Stimulated activated CD8-positive, alpha-beta memory T cell treated with anti-CD3 and anti-CD28 coated beads, Interleukin-2, amount 100 ng/mL, for 48 hours (primary cell): ENCODE measurements around the gene ZNF689.
"Not testable (repeated sequence)": the region's sequence is repeated elsewhere in the genome, so short reads cannot be mapped to it uniquely, and the experiment has no call there.

Experiments
- DNase-seq, 2 donors: peaks; one replicate each; pipeline ENCODE4 v3.0.0-alpha.2; 2020; ENCODE audit warnings: low read depth in 2 of 2

The ZNF689 gene

DNA sequence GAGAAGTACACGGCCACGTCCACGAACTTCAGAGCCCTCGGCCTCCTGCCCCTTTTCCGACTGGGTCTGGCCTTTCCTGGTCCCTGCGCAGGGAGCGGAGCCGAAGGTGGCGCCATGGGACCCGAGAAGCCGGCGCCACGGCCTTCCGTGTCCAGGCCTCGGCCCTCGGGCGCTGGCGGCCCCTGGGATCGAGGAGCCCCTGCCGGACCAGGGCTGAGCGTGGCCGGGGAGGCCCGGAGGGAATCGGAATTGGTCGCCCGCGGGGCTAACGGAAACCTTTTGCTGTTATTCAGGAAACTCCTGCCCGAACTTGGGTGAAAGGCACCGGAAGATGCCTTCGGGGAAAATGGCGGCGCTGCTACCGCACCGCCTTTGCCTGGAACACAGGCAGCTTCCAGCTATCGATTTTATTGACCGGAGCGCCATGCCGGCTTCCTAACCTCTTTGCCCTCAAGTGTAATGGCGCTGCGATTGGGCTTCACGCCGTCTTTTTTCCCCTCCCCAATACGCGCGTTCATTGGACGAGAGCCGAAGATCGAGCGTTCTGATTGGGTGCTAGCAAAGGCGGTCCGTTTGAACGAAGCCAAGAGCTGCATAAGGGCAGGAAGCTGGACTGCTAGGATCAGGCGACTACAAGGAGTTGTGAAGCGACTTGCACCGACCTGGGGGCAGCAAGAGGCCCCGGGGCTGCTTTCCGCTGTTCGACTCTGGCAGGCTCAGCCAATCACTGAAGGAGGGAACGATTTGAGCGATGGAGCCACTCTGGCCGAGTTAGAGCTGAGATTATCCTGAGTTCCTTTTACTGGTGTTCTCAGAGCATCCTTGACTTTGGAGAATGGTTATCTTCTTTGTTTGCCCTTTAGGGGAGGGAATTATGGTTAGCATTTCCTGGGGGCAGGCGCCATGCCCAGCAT lies at the start of gene ZNF689:
Gene ZNF689 (minus strand): TSS at position 464 of the 914 bp plus-strand sequence. CDS start 348 bp downstream, at position 116.
- DNase-seq: peak; percentile 76 to 88

DNA sequence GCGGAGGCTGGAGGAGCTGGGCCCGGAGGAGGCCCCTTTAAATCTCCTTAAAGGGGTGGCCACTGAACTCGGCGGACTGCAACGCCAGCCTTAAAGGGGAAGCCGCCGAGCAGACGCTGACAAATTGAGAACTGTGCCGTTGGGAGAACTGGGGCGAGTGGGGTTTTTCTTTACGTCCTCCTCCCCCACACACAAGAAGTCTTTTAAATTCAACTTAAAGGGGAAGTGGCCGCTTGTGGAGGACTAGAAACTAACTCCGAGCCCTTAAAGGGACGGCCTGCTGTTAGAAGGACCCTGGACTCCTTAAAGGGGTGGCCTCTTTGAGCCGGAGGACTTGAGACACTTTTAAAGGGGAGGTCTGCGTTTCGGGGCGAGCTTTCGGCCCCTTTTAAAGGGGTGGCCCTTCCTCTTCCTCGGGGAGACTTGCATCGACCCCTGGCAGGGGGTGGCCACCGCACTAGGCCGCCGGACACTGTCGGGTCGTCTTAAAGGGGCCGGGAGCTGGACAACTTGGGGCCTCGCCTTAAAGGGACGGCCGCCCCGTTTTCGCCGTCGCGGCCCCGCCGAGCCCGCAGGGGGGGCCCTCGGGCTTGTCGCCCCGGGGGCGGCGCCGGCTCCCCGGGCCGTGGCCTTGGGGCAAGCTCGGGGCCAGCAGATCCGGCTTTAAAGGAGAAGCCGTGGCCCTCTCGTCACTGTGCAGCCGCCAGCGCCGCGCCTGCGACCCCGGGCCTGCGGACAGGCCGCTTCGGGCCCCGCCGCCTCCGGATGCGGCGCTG lies 48.7 kb upstream of the ZNF689 start:
- DNase-seq: peak in 1 of 2 donors; percentile 93

DNA sequence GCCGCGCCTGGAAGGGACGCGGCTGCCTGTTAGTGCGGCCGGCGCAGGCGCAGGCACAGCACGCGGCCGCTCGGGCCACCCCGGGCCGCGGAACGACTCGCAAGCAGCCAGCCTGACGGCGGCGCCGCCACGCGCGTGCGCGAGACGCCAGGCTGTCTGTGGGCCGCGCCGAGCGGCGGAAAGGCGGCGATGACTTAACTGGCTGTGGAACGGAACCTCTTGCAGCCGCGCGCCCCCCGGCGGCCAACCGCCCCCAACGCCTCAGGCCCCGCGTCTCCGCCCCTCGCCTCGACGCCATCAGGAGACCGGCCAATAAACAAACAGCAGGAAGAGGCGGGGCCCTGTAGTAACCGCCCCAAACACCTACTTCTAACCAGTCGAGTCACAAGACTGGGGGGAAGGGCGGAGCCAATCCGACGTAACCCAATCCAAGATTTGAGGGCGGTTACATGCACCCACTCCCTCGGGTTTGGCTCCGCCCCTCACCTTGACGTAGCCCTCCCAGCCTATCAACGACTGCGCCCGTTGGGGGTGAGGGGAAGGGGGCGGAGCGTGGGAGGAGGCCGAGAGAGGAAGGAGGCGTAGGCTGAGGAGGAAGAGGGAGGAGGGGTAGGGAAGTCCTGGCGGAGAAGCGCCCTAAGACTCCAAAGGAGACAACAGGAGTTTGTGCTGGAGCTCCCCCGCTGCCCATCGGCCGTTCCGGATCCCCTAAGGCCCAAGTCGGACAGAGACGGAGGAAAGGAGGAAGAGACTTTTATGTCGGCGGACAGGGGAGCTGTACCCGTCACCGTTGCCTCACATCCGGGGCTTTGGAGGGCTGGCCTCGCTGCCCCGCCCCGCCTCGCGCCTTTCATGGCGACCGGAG lies 47.9 kb upstream of the ZNF689 start, which contains the start of gene FBRS:
Gene FBRS (plus strand): TSS at position 566 of the 865 bp plus-strand sequence. CDS start 1,088 bp downstream, outside the sequence.
- peak; percentile 100 for DNase-seq

DNA sequence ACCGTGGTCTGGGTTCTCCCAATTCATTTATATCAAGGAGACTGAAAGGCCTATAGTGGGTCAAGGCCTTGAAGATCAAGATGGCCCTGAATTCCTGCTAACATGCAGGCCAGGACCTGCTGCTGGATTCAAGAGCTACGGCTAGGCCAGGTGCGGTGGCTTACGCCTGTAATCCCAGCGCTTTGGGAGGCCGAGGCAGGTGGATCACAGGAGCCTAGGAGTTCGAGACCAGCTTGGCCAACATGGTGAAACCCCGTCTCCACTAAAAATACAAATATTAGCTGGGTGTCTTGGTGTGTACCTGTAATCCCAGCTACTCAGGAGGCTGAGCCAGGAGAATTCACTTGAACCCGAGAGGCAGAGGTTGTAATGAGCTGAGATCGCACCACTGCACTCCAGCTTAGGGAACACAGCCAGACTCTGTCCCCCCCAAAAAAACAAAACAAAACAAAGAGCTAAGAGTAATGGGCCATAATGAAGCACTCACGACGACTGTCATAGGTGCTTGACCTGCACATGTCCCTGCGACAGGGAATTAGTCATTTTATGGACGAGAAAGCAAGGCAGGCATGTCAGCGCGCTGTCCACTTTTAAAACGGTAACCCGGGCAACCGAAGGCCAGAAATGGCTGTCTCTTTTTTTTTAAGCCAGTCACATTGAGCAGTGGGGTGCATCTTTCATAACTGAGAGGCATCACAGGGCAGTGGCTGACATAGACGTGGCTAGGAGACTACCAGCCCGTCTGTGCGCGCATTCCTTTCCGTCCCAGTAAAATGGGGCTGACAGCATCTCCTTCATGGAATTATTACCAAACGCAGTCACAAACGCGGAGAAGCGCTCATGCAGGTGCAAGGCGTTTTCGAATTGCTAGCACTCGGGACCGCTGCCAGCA lies 47.0 kb upstream of the ZNF689 start:
- no peak for DNase-seq

DNA sequence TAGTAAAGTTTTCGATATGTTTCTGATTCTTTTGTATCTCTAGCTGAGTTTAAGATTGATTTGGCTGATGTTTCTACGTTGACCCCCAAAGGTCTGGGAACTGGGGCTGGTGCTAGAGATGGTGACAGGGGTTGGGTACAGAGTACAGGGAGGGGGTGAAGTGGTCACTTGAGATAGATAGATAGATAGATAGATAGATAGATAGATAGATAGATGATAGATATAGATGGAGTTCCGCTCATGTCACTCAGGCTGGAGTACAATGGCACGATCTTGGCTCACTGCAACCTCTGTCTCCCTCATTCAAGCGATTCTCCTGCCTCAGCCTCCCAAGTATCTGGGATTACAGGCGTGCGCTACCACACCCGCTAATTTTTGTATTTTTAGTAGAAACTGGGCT lies 46.2 kb upstream of the ZNF689 start:
- DNase-seq: no peak

DNA sequence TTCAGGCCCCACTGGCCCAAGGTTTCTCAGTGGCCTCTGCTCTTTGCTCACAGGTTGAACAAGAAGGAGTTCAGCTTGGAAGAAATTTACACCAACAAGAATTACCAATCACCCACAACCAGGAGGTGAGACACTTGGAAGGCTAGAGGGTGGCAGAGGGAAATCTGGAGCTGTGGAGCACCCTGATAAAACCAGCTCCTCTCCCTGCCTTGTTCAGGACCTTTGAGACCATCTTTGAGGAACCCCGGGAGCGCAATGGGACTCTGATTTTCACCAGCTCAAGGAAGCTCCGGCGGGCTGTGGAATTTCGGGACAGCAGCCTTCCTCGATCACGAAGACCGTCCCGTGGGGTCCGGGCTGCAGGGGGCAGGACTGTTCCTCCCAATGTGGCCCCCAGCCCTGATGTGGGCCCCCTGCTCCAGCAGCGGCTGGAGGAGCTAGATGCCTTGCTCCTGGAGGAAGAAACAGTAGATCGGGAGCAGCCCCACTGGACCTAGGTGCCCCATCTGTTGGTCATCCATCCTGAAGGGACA lies 45.7 kb upstream of the ZNF689 start:
- no peak for DNase-seq

DNA sequence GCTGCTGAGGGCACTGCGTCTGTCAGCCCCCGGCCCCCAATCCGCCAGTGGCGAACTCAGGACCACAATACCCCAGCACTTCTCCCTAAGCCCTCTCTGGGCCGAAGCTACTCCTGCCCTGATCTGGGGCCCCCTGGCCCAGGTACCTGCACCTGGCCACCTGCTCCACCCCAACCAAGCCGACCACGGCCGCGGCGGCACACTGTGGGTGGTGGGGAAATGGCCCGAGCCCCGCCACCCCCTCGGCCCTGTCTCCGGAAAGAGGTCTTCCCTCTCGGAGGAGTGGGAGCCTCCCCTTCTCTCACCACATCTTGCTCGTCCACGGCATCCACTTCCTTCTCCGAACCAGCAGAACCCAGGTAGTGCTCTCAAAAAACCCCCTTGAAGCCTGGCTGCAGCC lies 44.7 kb upstream of the ZNF689 start:
- DNase-seq: no peak

DNA sequence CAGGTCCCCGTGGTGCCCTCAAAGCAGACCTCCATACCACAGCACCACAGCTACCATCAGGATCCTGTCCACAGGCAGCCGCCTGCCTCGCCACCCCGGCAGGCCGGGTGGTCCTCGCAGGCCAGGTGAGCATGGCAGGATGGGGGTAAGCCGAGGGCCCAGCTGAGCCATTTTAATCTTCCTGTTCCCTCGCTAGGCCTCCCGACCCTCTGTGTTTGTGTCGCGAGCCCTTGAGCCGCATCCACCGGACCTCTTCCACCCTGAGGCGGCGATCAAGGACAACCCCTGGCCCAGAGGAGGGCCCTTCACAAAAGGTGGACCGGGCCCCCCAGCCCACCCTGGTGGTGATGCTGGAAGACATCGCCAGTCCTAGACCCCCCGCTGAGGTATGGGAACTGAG lies 42.5 kb upstream of the ZNF689 start:
- DNase-seq: no peak

DNA sequence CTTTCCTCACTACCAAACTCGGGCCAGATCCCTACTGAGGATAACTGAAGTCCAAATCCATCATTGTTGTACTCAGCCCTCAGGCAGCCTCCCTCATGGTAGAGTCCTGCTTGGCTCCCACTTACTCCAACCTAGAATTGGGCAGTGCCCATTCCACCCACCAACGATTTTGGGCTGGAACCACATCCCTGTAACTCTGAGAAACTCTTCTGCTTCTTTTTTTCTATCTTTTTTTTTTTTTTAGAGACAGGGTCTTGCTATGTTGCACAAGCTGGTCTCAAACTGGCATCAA lies 41.8 kb upstream of the ZNF689 start:
- DNase-seq: no peak

DNA sequence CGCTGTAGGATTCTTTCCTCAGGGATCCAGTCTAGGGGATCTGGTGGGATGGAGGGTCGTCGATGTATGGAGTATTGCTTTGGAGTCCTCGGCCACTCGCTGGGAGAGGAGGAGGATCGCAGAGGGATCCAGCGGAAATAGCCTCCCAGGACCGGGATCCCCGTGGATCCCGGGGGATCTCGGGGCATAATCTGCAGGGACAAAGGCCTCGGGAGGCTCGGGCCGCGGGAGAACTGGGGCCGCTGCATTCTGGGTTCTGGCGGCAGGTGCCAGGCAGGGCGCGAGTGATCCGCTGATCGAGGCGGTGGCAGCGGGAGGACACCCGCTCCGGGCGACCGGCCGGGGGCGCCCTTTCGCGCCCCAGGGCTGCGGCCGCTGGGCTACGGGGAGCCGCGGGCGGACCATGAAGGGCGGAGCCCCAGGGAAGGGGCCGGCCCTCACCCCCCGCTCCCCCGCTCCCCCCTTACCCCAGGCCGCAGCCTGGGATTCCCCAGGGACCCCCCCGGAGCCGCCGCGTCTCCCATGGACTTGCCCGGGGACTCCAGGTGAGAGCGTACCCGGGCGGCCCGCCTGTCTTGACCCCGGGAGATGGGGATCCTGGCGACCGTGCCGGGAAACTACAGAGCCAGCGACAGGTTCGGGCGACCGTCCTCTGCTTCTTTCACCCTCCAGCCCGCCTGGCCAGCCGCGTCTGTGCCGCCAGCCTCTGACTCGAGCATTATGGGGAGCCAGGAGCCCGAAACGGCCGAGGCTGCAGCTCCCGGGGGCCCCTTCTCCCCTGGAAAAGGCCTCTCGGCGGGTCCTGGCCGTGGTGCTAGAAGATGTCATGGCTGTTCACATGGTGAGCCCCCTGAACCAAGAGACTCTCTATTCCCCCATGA lies 41.2 kb upstream of the ZNF689 start:
- peak; percentile 68 to 75 for DNase-seq

DNA sequence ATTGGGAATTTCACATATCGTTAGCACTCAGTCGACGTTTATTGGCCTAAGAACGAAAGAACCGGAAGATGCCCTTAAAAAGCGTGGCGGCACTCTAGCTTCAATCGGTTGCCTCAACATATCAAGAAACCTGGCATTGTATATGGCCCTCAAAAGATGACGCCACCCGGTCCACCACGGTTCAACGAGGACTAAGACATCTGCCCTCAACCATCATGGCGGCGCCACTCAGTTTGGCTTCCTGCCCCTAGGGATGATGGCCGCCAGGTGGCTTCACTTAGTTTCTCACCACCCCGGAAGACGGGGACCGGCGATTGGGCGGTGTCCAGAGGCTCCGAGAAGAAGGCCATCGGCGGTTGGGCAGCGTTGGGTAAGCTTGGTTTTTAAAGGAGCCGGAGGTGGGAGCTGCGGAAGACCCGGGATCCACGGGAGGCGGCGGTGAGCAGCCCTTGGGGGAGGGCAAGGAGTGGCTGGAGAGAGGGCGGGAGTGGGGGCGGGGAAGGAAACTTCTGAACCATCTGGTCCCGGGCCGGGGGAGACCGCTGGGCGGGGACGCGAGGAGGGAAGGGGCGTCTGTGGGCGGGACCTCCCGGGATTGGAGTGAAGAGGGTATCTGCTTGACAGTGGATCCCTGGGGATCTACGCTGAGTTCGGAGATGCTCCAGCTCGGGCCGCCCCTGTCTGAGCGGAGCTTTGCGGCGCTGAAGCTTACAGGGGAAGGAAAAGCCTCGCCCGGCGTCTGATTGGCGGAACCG lies 40.4 kb upstream of the ZNF689 start, which contains the start of gene PRR14:
Gene PRR14 (plus strand): TSS at position 592 of the 755 bp plus-strand sequence. CDS start 686 bp downstream, outside the sequence.
- peak; percentile 95 to 98 for DNase-seq

DNA sequence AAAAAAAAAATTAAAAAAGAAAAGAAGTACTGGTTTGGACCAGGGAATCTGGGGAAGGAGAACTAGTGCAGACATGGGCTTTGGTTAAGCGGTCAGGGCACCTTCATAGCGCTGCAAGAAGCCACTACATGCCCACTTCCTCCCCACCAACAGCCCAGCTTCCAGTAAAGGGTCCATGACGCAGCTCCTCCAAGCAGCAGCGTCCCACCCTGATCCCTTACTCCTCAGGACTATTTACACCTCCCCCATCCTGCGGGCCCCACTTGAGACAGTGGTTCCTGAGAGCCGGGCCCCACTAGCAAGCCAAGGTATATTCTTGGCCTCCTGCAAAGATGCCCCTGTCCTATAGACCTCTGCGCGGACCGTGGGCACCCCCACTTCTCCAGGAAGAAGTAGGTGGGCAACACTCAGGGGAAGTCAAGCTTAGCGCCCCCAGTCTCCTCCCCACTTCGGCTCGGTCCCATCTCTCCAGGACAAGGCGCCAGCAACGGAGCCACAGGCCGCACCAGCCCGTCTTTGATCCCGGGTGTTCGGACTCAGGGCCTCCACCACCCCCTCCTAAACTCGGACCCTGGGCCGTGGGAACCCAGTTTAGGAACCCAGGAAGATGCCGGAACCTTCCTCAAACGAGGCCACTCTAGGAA lies 39.7 kb upstream of the ZNF689 start:
- peak in 1 of 2 donors; percentile 19 for DNase-seq

DNA sequence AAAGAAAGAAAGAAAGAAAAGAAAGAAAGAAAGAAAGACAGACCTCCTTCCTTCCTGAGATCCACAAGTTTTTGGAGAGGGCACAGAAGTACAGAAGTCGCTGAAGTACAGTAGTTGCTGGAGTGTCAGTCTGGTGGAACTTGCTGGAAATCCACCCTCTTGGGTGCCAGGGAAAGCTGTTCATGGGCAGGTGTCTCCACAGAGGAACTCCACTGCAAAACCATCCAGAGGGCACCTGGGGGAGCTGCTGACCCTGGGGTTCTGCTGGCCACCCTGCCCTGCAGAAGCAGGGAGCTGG lies 37.0 kb upstream of the ZNF689 start:
- DNase-seq: no peak

DNA sequence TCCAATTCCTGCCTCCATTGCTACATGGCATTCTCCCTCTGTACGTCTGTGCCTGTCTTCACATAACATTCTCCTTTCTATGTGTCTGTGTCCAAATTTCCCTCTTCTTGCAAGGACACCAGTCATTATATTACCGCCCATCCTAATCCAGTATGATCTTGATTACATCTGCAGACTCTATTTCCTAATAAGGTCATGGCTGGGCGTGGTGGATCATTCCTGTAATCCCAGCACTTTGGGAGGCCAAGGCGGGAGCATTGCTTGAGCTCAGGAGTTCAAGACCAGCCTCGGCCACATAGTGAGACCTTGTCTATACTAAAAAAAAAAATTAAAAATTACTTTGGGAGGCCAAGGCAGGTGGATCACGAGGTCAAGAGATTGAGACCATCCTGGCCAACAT lies 35.5 kb upstream of the ZNF689 start:
- no peak for DNase-seq

DNA sequence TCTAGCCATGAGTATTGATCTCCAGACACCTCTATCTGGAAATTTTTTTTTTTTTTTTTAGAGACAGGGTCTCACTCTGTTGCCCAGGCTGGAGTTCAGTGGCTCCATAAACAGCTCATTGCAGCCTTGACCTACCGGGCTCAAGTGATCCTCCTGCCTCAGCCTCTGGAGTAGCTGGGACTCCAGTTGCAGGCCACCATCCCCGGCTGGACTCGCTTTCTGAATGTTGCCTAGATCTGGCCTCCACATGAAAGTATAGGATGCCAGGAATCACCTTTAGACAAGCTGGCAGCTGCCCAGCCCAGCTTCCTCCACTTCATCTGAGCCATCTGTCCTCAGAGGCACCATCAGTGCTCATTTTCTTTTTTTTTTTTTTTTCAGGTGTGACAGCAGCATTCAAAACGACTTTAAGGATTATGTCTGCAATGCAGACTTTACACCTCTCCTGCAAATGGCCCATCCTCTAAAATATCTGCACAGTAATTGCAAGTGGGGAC lies 34.2 kb upstream of the ZNF689 start:
- no peak for DNase-seq

DNA sequence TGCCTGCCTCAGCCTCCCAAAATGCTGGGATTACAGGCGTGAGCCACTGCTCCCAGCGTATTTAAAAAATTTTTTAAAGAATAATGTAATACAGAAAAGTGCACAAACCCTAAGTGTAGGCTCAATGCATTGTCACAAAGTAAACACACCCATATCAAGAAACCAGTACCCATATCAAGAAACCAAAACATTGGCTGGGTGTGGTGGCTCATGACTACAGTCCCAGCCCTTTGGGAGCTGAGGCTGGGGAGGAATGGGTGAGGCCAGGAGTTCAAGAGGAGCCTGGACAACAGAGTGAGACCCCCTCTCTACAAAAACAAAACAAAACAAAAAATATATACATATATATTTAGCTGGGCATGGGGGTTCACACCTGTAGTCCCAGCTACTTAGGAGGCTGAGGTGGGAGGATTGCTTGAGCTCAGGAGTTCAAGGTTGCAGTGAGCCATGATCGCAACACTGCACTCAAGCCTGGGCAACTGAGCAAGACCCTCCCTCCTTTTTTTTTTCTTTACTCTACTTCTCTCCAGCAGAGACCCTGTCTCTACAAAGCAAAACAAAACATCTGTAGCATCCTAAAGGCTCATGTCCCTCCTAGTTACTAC lies 31.3 kb upstream of the ZNF689 start:
- DNase-seq: no peak

DNA sequence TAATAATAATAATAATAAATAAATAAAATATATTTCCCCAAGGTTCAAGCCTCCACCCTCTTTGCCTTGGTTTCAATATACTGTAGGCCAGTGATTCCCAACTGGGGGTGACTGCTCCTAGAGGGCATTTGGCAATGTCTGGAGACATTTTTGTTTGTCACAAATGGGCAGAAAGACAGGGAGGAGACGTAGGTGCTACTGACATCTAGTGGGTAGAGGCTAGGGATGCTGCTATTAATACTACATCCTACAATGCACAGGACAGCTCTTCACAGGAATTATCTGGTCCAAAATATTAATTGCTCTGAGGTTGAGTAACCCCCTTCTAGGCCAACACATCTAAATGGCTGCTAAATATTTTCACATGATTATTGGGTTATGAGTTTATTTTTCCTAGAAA lies 27.8 kb upstream of the ZNF689 start:
- no peak for DNase-seq

DNA sequence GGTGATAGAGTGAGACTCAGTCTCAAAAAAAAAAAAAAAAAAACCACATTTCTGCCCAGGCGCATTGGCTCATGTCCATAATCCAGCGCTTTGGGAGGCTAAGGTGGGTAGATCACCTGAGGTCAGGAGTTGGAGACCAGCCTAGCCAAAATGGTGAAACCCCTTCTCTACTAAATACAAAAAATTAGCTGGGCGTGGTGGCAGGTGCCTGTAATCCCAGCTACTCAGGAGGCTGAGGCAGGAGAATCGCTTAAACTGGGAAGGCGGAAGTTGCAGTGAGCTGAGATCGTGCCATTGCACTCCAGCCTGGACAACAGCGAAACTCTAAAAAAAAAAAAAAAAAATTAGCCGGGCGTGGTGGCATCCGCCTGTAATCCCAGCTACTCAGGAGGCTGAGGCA lies 26.9 kb upstream of the ZNF689 start:
- DNase-seq: not testable (repeated sequence)
